Astrocyte of the spinal cord (primary cell): ENCODE results near the gene BNC2.

Experiments
- DNase-seq: peaks from one replicate; pipeline ENCODE4 v3.0.0; 2011; ENCODE audit warnings: low read depth, low spot score
- H3K4me3 ChIP-seq: 2 replicates; pipeline ENCODE4 v1.5.1; 2011; ENCODE audit warnings: low read depth, mild to moderate bottlenecking, low read length, moderate library complexity
- CTCF ChIP-seq: IDR thresholded peaks from 2 replicates; pipeline ENCODE4 v1.5.1; 2012; ENCODE audit warnings: low read depth, mild to moderate bottlenecking, low read length, inconsistent platforms
- in situ Hi-C: cut with HindIII; loops from 2 replicates; pipeline ENCODE4 v1.10.0; 2017; ENCODE audit warnings: low sequenced_read_pairs

BNC2 gene

GRCh38 chr9:16594787-16595186 lies 275.7 kb downstream of the BNC2 start:
- H3K4me3 ChIP-seq: no peak overlapping the region
- in situ Hi-C loops: no loop called here
- no peak for TF ChIP-seq CTCF
- no peak for DNase-seq

GRCh38 chr9:16593746-16594145 lies 276.7 kb downstream of the BNC2 start:
- TF ChIP-seq CTCF: no peak
- DNase-seq: no peak
- in situ Hi-C loops: no loop called here
- H3K4me3 ChIP-seq: no peak overlapping the region

GRCh38 chr9:16591092-16591491 lies 279.4 kb downstream of the BNC2 start:
- in situ Hi-C loops: no loop called here
- no peak for DNase-seq
- TF ChIP-seq CTCF: no peak
- H3K4me3 ChIP-seq: no peak overlapping the region

- no peak for TF ChIP-seq CTCF
- no peak overlapping the region for H3K4me3 ChIP-seq
- in situ Hi-C loops: no loop called here
- DNase-seq: no peak
Observed at GRCh38 chr9:16585591-16585990, 284.9 kb downstream of the BNC2 start.

- DNase-seq: no peak
- H3K4me3 ChIP-seq: no peak overlapping the region
- no peak for TF ChIP-seq CTCF
- in situ Hi-C loops: no loop called here
Observed at GRCh38 chr9:16579872-16580432, 290.5 kb downstream of the BNC2 start.

GRCh38 chr9:16575986-16576245 lies 294.6 kb downstream of the BNC2 start:
- no peak for TF ChIP-seq CTCF
- in situ Hi-C loops: no loop called here
- no peak for DNase-seq
- H3K4me3 ChIP-seq: no peak overlapping the region

- no peak for TF ChIP-seq CTCF
- in situ Hi-C loops: no loop called here
- H3K4me3 ChIP-seq: no peak overlapping the region
- no peak for DNase-seq
Observed at GRCh38 chr9:16575142-16575985, 295.1 kb downstream of the BNC2 start.
